Measurements from ENCODE around the gene ROR2.

Gene ROR2

GRCh38 chr9:91603932-91604331 is 346.1 kb downstream of the ROR2 start:
- DNase-seq, result no peak

- DNase-seq, result no peak
Measured at GRCh38 chr9:91599564-91599963, 350.5 kb downstream of the ROR2 start.

- no peak for DNase-seq
Measured at GRCh38 chr9:91591627-91592026, 358.4 kb downstream of the ROR2 start.

- DNase-seq, result no peak
Measured at GRCh38 chr9:91589101-91589553, 360.9 kb downstream of the ROR2 start.

GRCh38 chr9:91586282-91586681 is 363.7 kb downstream of the ROR2 start:
- no peak for DNase-seq

GRCh38 chr9:91583966-91584365 is 366.1 kb downstream of the ROR2 start:
- DNase-seq, result no peak

GRCh38 chr9:91583161-91583875 is 366.7 kb downstream of the ROR2 start:
- DNase-seq, result no peak

GRCh38 chr9:91582181-91582580 is 367.8 kb downstream of the ROR2 start:
- DNase-seq, result no peak

- peak; percentile 6 for DNase-seq
Measured at GRCh38 chr9:91580136-91580535, 369.9 kb downstream of the ROR2 start.

GRCh38 chr9:91578911-91579310 is 371.1 kb downstream of the ROR2 start:
- DNase-seq, result no peak

GRCh38 chr9:91577633-91578061 is 372.4 kb downstream of the ROR2 start:
- no peak for DNase-seq

- DNase-seq, result no peak
Measured at GRCh38 chr9:91572811-91573210, 377.2 kb downstream of the ROR2 start.

- no peak for DNase-seq
Measured at GRCh38 chr9:91572044-91572443, 378.0 kb downstream of the ROR2 start.

- no peak for DNase-seq
Measured at GRCh38 chr9:91571036-91571435, 379.0 kb downstream of the ROR2 start.

GRCh38 chr9:91567642-91568274 is 382.3 kb downstream of the ROR2 start:
- DNase-seq, result no peak

- DNase-seq, result no peak
Measured at GRCh38 chr9:91564081-91564670, 385.9 kb downstream of the ROR2 start.

GRCh38 chr9:91562416-91562815 is 387.6 kb downstream of the ROR2 start:
- DNase-seq, result no peak

- DNase-seq, result no peak
Measured at GRCh38 chr9:91560301-91560700, 389.7 kb downstream of the ROR2 start.

- no peak for DNase-seq
Measured at GRCh38 chr9:91558879-91559278, 391.1 kb downstream of the ROR2 start.

GRCh38 chr9:91558395-91558794 is 391.6 kb downstream of the ROR2 start:
- no peak for DNase-seq

GRCh38 chr9:91557327-91557726 is 392.7 kb downstream of the ROR2 start:
- no peak for DNase-seq

- DNase-seq, result no peak
Measured at GRCh38 chr9:91555132-91555531, 394.9 kb downstream of the ROR2 start.

- no peak for DNase-seq
Measured at GRCh38 chr9:91549177-91549576, 400.9 kb downstream of the ROR2 start.

- DNase-seq, result no peak
Measured at GRCh38 chr9:91547081-91547480, 402.9 kb downstream of the ROR2 start.

All from activated CD4-positive, alpha-beta T cell treated with anti-CD3 and anti-CD28 coated beads, Interleukin-2, amount 50 U/mL, for 16 hours (primary cell).